ENCODE results near the gene SMARCA4. TPM values are rescaled to one million over a fixed set of nuclear protein-coding genes. Genes with fewer than 3 reads are reported as not detected.

SMARCA4 gene
- total RNA-seq, 1 experiment from 2014 or later: 261 TPM

- Histone ChIP-seq H3K27ac (ENCODE audit: insufficient read length, low read depth, low read length) (no peak overlapping the region), H2BK15ac (ENCODE audit: low read depth, low read length) (no peak overlapping the region), H3K4me1 (ENCODE audit: insufficient read depth, low read length) (no peaks in the 10 kb centered on the region), H3K9ac (ENCODE audit: extremely low read depth, insufficient read length, low read length) (no peak overlapping the region), H2AFZ (ENCODE audit: low read length) (no peak overlapping the region), H3K79me2 (ENCODE audit: insufficient read depth, low read length) (no peaks in the 10 kb centered on the region), H3K23me2 (ENCODE audit: insufficient read length, low read depth, low read length, poor library complexity, severe bottlenecking) (no peaks in the 10 kb centered on the region), H2BK20ac (ENCODE audit: low read depth, low read length, poor library complexity, severe bottlenecking) (no peak overlapping the region), H2BK12ac (ENCODE audit: insufficient read length, low read depth, low read length) (no peak overlapping the region), H2BK5ac (ENCODE audit: insufficient read length, low read length) (no peak overlapping the region), H4K20me1 (ENCODE audit: control insufficient read depth, insufficient read depth, insufficient read length) (no peaks in the 10 kb centered on the region), H3K27me3 (ENCODE audit: insufficient read depth, low read length) (no peaks in the 10 kb centered on the region), H3K18ac (ENCODE audit: insufficient read length, low read depth, low read length) (no peak overlapping the region), H4K8ac (replicated peaks; ENCODE audit: insufficient read length, low read depth, low read length) (no peak overlapping the region), H3K79me1 (ENCODE audit: insufficient read depth, low read depth, low read length, poor library complexity, severe bottlenecking) (no peaks in the 10 kb centered on the region), H3K4me2 (ENCODE audit: insufficient read depth, insufficient read length, low read length) (no peak overlapping the region), H3K14ac (ENCODE audit: insufficient read depth, low read length) (no peak overlapping the region), H3T11ph (ENCODE audit: low read length) (no peak overlapping the region), H2BK120ac (ENCODE audit: low read depth, low read length, poor library complexity, severe bottlenecking) (no peak overlapping the region), H4K5ac (ENCODE audit: insufficient read length, low read depth, low read length) (no peak overlapping the region), H4K91ac (ENCODE audit: insufficient read length, low read depth, low read length) (no peak overlapping the region), H3K4ac (ENCODE audit: low read depth, low read length) (no peak overlapping the region), H2AK5ac (ENCODE audit: insufficient read length, low read length) (no peak overlapping the region), H3K23ac (ENCODE audit: insufficient read length, low read depth, low read length) (no peak overlapping the region), H3K9me3 (ENCODE audit: control insufficient read depth, low read depth, low read length) (no peaks in the 10 kb centered on the region), H3K56ac (ENCODE audit: insufficient read length, low read depth, low read length) (no peak overlapping the region)
- Mint-ChIP-seq H3K4me3 (no peak overlapping the region), H3K36me3 (ENCODE audit: insufficient read depth in 1 of 3, low read depth in 3 of 3) (peaks cover 57 to 96% (median 94%) of the 10 kb centered on the region in 3 experiments), H3K9me3 (no peaks in the 10 kb centered on the region; a peak in 1 of 5 replicates), H3K27me3 (ENCODE audit: low read depth) (no peaks in the 10 kb centered on the region), H3K4me1 (no peaks in the 10 kb centered on the region), H3K27ac (peak overlapping the region in 2 of 3 experiments; percentile 23 to 64; a peak in 1 of 7 replicates)
- DNase-seq: no peak
- TF ChIP-seq CTCF (conservative IDR thresholded peaks at IDR 0.05): peak; percentile 22; the same call in 2 of the 3 replicates
- no CpG with 5 or more reads among the region's 23 CpGs for WGBS (ENCODE audit: extremely low coverage, insufficient read length, low lambda C conversion rate)
These were observed 60.3 kb downstream of the SMARCA4 start for GRCh38 chr19:11020982-11021759.
